Suppressor macrophage (primary cell): Measurements from ENCODE around the gene INTS1.

Experiments
- DNase-seq, 4 experiments: peaks; one replicate each; pipeline ENCODE4 v3.0.0-alpha.2; 2020 to 2022

INTS1 gene

DNA sequence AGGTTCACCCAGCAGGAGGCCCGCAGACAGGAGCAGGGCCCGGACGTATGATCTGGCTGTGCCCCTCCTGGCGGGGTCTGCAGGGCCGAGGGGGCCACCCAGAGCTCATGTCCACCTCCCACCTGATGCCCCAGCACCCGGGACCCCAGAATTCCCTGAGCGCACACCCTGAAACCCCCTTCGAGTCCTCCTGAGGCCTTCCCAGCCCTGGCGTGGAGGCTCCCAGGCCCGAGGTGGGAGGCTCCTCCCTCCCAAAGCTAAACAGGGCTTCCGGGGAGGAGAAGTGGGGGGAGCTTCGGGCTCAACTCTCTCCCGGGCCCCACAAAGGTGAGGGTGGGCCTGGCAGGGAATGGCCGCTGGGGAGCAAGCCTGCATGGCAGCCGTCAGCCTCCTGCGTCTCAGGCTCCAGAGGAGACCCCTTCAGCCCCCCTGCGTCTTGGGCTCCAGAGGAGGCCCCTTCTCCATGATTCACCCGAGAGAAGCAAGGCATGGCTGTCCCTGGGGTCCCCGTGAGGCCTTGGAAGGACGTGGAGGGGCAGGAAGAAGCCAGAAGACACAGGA, 75.2 kb downstream of the INTS1 start:
- no peak for DNase-seq

DNA sequence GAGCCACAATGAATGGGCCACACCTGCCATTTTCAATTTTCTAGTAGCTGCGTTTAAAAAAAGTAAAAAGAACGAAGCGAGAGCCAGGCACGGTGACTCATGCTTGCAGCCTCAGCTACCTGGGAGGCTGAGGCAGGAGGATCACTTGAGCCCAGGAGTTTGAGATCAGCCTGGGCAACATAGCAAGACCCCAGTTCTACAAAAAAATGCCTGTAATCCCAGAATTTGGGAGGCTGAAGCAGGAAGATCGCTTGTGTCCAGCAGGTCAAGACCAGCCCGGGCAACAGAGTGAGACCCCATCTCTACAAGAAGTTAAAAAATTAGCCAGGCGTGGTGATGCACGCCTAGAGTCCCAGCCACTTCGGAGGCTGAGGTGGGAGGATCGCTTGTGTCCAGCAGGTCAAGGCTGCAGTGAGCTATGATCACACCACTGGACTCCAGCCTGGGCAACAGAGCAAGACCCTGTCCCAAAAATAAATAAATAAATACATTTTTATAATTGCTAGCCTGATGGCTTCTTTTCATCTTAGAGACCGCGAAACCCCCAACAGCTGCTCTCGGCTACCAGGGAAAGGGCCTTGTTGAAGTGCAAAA, 77.0 kb downstream of the INTS1 start:
- no peak for DNase-seq

DNA sequence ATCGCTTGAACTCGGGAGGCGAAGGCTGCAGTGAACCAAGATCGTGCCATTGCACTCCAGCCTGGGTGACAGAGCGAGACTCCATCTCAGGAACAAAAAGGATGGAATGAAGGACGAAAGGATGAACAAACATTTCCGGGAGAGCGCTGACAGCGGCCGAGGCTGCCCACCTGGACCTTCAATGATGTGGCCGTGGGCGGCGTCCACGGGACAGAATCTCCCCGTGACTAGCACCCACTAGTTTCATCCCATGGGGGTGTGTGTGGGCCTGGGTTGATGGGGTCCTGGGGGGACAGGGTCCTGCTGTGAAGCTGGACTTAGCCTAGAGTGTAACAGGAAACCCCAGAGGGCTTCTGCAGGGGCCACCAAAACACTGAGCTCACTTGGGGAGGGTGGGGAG, 77.7 kb downstream of the INTS1 start:
- no peak for DNase-seq

DNA sequence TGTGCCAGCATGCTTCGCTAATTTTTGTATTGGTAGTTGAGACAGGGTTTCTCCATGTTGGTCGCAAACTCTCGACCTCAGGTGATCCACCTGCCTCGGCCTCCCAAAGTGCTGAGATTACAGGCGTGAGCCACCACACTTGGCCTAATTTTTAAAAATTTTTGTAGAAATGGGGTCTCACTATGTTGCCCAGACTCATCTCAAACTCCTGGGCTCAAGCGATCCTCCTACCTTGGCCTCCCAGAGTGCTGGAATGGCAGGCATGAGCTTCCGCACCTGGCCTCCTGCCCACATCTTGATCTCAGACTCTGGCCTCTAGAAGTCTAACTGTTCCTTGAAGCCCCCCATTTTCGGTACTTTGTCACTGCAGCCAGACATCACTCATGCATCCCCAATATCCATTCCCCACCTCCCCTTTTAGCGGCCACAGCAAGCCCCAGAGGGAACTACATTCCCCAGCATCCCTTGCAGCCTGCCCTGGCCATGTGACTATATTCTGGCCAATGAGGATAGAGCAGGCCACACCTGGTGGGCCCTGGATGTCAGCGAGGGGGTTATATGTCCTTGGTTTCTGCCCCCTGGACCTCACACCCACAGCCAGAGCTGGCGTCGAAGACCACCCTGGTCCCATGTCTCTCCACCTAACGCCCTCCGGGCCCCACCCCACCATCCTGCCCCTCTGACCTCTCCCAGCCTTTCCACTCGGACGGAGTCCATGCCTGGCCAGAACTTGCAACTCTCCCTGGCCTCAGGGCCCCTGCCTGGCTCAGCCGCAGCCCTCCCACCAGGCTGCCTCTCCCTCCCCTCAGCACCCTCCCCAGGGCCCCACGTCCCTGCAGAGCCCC, 78.7 kb downstream of the INTS1 start:
- no peak for DNase-seq

DNA sequence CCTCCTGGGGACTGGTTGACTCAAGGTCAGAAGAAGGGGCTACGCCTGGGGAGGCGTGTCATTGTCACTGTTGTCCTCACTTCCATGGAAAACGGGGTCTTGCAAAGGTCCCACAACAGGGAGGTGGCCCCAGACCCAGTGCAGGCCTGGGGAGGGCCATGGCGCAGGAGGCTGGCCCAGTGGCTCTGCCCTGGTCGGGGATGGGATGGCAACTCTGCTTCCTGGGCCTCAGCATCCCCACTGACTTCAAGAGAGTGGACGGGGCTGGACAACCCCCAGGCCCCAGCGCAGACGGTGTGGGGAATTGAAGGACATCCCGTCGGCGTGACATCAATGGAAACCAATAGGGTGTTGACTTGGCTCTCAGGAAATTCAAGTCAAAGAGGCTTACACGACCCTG, 80.1 kb downstream of the INTS1 start:
- DNase-seq: no peak

DNA sequence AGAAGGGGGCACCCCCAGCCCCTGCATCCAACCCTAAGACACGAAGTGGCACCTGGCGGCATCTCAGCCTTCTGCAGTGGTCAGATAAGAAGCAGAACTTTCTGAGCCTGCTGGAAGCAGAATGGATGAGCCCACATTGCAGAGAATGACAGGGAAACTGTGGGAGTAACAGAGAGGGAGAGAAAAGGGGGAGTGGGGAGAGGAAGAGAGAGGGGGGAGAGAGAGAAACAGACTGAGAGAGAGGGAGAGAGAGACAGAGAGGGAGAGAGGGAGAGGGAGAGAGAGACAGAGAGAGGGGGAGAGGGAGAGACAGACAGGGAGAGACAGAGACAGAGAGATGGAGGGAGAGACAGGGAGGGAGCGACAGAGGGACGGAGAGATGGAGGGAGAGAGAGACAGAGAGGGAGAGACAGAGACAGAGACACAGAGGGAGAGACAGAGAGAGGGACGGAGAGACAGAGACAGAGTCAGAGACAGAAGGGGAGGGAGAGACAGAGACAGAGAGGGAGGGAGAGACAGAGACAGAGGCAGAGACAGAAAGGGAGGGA, 80.9 kb downstream of the INTS1 start:
- DNase-seq: no peak

DNA sequence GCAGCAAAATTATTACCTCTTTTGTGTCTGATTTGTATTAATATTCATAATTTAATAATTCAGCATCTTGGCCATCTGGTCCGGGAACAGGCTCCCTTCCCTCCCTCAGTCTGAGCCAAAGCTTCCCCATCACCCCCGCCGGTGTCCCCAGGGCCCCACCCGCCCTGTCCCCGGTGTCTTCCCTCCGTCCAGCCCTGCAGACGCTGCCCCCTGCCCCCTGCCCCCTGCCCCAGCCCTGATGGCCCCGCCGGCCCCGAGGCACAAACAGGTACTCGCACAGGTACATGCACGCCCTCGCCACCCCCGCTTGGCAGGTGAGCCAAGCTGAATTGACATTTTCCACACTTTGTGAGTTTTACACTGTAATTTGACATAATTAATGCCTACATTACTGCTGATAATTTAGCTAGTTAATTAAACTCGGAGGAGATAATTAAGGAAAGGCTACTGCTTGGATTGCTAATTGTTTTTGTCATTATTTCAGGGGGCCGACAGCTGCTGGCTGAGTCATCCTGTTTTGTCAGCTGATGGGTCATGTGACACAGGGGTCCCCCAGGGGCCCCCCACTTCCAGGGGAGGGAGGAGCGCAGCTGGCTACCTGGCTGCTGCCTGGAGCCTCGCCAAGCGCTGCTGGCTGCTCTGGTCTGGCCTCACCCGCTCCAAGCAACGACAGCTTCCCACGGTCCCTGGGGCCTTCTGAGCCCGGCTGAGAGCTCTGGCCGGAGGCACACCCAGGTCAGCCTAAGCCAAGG, 81.5 kb downstream of the INTS1 start:
- no peak for DNase-seq

DNA sequence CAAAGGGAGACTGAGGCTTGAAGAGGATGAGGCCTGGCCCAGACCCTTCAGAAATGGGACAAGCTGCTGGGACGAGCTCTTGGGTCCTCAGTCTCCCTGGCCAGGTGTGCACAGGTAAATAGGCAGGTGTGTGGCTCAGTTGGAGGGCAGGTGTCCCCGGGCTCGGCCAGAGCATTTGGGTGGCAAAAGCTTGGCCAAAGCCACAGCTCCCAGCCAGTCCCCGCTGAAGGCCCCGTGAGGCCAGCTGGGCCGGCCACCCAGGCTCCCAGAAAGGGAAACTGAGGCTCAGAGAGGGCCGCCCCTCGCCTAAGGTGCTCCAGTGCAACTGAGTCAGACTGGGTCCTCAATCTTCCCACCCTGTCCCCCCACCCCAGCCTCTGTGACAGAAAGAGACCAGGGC, 82.2 kb downstream of the INTS1 start:
- no peak for DNase-seq

DNA sequence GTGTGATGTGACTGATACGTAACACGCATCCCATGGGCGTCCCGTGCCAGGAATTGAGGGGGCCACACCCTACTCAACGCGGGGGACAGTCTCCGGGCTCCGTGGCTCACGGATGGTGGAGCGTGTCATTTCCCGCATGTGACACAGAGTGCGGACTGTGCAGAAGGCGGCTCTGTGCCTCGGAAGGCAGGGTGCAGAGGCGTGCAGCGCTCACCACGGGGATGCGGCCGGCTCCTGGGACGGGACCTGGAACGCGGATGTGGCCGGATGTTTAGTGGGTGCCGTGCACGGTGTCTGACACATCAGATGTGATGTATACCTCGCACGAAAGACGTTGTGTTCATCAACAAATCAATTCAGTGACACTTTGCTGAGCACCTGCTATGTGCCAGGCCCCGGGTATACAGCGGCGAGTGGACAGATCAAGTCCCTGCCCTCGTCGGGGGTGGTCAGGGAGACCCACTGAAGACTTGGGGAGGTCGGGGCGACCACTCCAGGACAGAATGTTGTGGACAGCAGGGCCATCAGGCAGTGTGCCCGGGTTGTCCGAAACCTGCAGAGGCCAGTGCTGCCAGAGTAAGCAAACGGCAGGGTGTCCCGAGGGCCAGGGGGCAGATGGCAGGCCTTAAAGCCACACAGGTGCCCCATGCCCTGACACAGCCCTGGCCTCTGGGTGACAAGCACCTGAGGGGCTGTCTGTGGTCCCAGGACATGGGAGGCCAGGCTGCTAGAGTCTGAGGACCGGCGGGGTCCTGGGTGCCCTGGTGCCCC, 83.0 kb downstream of the INTS1 start:
- no peak for DNase-seq
